ENCODE results near the gene MCF2L.
A peak's percentile ranks its signal among the peaks of the same experiment; 100 is the strongest.
"Not testable (repeated sequence)": the region's sequence is repeated elsewhere in the genome, so short reads cannot be mapped to it uniquely, and the experiment has no call there.

MCF2L gene

GRCh38 chr13:113069861-113070805 lies 101.1 kb downstream of the MCF2L start:
- no peak for DNase-seq

- no peak for DNase-seq
These were observed 101.8 kb downstream of the MCF2L start for GRCh38 chr13:113070855-113071254.

- DNase-seq: no peak
These were observed 103.4 kb downstream of the MCF2L start for GRCh38 chr13:113072376-113072775.

- DNase-seq: no peak
These were observed 104.9 kb downstream of the MCF2L start for GRCh38 chr13:113073942-113074341.

- no peak for DNase-seq
These were observed 105.4 kb downstream of the MCF2L start for GRCh38 chr13:113074401-113074800.

GRCh38 chr13:113074876-113075275 lies 105.9 kb downstream of the MCF2L start:
- DNase-seq: no peak

GRCh38 chr13:113075711-113076110 lies 106.7 kb downstream of the MCF2L start:
- DNase-seq: no peak

GRCh38 chr13:113076681-113077401 lies 107.8 kb downstream of the MCF2L start:
- DNase-seq: no peak

GRCh38 chr13:113077566-113077952 lies 108.5 kb downstream of the MCF2L start:
- DNase-seq: no peak

GRCh38 chr13:113077953-113078901 lies 109.2 kb downstream of the MCF2L start:
- no peak for DNase-seq

GRCh38 chr13:113078902-113079780 lies 110.1 kb downstream of the MCF2L start:
- DNase-seq: no peak

GRCh38 chr13:113079781-113080080 lies 110.7 kb downstream of the MCF2L start:
- DNase-seq: not testable (repeated sequence)

- no peak for DNase-seq
These were observed 111.4 kb downstream of the MCF2L start for GRCh38 chr13:113080361-113080831.

GRCh38 chr13:113080901-113081521 lies 112.0 kb downstream of the MCF2L start:
- no peak for DNase-seq

GRCh38 chr13:113082198-113083021 lies 113.4 kb downstream of the MCF2L start:
- no peak for DNase-seq

GRCh38 chr13:113083022-113083373 lies 114.0 kb downstream of the MCF2L start:
- DNase-seq: no peak

GRCh38 chr13:113083402-113084061 lies 114.5 kb downstream of the MCF2L start:
- peak; percentile 39 for DNase-seq

- DNase-seq: no peak
These were observed 115.3 kb downstream of the MCF2L start for GRCh38 chr13:113084094-113084942.

- no peak for DNase-seq
These were observed 116.0 kb downstream of the MCF2L start for GRCh38 chr13:113084943-113085540.
